Fibroblast of the aortic adventitia (primary cell): ENCODE data around the gene RANGAP1. TPM values are rescaled to one million over a fixed set of nuclear protein-coding genes. Genes with fewer than 3 reads are reported as not detected.

Source experiments
- DNase-seq: peaks from one replicate; pipeline ENCODE4 v3.0.0-alpha.2; 2010; ENCODE audit warnings: low read depth
- H3K4me3 ChIP-seq: 2 replicates; pipeline ENCODE4 v1.5.1; 2011; ENCODE audit warnings: low read depth, mild to moderate bottlenecking, control low read depth, low read length, moderate library complexity
- total RNA-seq: library from RNA; depleted of rRNA; stranded (reverse); fragments of >200 nt; gene quantifications from 2 replicates; pipeline ENCODE4 v1.2.3, GENCODE V29; 2012; ENCODE audit warnings: low replicate concordance
- TF ChIP-seq, protein P1 (sequence below): IDR thresholded peaks from 2 replicates; pipeline ENCODE4 v1.5.1; 2011; ENCODE audit warnings: mild to moderate bottlenecking, low read length, control low read depth, inconsistent platforms; ENCODE audit not compliant: insufficient read depth

Gene RANGAP1
- total RNA-seq, 1 donor = 89.4 TPM

DNA sequence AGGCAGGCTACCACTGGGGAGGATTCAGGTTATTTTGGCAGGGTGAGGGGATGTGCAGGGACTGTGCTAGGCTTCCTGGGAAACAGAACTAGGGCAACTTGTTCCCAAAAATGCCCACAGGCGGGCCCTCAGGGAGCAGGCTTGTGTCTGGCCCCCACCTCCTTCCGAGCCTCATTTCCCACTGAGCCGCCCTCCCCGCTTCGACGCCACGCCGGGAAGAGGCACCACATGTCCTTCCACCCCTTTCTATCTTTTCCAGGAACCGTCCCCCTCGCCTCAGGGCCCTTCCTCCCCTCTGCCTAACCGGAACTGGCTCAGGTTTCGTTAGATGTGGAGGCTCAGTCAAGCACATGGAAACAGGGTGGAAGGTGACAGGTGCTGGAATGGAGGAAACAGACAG lies 35.9 kb downstream of the RANGAP1 start:
- H3K4me3 ChIP-seq = no peak overlapping the region
- TF ChIP-seq, protein P1, sequence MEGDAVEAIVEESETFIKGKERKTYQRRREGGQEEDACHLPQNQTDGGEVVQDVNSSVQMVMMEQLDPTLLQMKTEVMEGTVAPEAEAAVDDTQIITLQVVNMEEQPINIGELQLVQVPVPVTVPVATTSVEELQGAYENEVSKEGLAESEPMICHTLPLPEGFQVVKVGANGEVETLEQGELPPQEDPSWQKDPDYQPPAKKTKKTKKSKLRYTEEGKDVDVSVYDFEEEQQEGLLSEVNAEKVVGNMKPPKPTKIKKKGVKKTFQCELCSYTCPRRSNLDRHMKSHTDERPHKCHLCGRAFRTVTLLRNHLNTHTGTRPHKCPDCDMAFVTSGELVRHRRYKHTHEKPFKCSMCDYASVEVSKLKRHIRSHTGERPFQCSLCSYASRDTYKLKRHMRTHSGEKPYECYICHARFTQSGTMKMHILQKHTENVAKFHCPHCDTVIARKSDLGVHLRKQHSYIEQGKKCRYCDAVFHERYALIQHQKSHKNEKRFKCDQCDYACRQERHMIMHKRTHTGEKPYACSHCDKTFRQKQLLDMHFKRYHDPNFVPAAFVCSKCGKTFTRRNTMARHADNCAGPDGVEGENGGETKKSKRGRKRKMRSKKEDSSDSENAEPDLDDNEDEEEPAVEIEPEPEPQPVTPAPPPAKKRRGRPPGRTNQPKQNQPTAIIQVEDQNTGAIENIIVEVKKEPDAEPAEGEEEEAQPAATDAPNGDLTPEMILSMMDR = no peak
- no peak for DNase-seq

DNA sequence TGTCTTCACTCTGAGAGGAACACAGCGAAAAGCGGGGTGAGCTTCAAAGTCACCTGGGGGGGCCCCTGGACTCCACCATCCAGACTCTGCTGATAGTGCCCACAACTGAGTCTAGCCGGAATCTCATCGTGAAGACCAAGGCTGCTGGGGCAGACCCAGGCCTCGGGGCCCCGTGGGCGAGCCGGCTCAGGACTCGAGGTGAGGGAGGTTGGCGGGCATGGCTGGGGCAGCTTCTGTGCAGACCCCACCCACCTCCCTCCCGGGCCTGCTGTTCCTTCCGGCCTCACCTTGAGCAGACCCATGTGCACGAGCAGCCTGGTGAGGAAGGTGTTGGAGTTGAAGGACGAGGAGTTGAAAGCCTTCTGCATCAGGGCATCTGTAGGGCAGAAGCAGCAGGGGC lies 36.5 kb downstream of the RANGAP1 start:
- DNase-seq = no peak
- TF ChIP-seq, protein P1 = no peak
- H3K4me3 ChIP-seq = no peak overlapping the region

DNA sequence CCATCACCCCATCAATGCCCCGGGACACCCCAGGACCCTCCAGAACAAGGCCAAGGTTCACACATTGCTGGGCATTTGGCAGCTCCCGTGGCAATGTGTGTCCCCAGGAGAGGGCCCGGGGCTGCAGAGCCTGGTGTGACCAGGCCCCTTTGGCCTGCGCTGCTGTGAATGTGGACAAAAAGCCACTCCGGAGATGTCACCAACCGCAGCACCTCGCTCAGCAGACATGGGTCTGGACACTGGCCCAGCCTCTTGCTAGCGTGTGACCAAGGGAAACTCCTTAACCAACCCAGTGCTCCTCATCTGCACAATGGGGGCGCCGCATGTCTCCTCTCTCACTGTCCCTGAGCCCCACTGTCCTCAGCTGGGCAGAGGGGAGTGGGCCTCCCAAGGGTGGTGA lies 37.2 kb downstream of the RANGAP1 start:
- H3K4me3 ChIP-seq = no peak overlapping the region
- TF ChIP-seq, protein P1 = no peak
- no peak for DNase-seq

DNA sequence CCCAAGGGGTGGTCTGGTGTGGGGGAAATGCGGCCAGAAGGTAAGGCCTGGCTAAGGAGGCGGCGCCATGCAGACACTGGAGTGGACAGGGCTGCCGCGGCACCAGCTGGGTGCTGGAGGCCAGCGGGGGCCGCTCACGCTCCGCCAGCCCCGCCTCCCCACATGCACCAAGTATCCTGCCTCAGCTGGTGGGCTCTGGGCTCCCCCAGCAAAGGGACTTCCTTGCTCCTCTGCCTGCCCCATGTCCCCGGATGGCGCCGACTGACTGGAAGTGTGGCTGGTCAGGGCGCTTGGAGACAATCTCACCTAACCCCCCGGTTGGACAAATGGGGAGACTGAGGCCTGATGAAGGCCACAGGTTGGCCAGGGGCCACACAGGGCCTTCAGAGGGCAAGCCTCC lies 37.7 kb downstream of the RANGAP1 start:
- H3K4me3 ChIP-seq = no peak overlapping the region
- no peak for DNase-seq

DNA sequence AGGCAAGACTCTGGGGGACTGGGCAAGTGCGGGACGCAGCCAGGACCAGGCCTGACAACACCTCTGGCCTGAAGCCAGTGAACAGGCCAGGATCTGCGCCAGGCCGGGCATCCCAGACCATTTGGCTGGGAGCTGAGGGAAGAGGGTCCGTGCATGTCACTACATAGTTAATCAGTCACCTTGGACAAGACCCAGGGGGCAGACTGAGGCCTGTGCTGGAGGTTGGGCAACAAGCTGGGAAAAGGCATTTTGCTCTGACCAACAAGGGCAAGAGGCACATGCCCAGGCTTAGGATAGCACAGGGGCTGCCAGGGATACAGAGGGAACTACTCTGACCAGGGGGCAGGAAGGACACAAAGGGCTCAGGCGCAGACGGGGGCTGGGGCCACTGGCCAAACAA lies 38.3 kb downstream of the RANGAP1 start:
- no peak for DNase-seq
- TF ChIP-seq, protein P1 = no peak
- no peak overlapping the region for H3K4me3 ChIP-seq

More for the DNA sequence above, 37.7 kb downstream of the RANGAP1 start:
- TF ChIP-seq, protein P1 = no peak

DNA sequence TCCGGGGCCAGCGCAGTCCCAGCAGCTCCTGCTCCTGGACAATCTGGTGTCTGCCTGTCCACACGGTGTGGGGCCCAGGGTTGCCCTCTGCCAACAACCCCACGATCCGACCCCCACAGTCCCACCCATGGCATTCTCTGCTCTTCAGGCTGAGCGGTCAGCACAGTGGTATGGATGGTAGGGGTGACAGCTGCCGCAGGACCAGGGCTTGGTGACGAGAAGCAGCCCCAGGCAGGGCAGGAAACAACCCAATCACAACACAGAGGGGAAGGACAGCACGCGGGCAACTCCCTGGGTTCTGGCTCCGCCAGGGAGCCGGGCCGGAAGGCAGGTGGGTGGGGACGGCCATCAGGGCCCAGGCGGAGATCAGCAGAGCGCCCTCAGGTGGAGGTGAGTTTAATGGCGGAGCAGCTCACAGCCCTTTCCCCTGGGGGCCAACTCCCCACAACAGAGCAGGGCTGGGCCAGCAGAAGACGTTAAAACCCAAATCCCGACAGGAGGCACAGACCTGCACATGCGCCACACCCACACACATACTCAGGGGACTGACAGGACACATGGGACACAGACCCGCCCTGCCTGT lies 40.0 kb downstream of the RANGAP1 start:
- DNase-seq = no peak
- TF ChIP-seq, protein P1 = no peak
- no peak overlapping the region for H3K4me3 ChIP-seq

DNA sequence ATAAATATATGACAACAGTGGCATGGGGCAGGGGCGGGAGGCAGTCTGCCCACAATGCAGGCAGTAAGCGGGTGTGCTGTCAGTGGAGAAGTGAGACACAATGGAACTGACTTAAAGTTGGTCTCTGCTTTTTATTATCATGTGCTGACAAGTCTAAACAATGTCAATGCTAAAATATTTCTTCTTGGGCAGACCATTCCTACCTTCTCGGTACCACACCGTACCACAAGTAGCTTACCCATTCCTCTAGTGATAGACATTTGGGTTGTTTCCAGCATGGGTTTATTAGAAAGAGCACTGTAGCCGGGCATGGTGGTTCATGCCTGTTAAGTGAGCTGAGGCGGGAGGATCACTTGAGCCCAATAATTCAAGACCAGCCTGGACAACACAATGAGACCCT lies 42.6 kb downstream of the RANGAP1 start:
- no peak overlapping the region for H3K4me3 ChIP-seq
- TF ChIP-seq, protein P1 = no peak
- DNase-seq = no peak
